HG02623 (cell line): ENCODE results near the gene GMNC.
"Not testable (repeated sequence)": the region's sequence is repeated elsewhere in the genome, so short reads cannot be mapped to it uniquely, and the experiment has no call there.

Source experiments
- ATAC-seq: cut with Tn5 transposase; IDR thresholded peaks from one replicate; pipeline ENCODE4 v1.9.1; 2021; ENCODE audit warnings: moderate library complexity; ENCODE audit not compliant: unreplicated experiment

GMNC gene, protein sequence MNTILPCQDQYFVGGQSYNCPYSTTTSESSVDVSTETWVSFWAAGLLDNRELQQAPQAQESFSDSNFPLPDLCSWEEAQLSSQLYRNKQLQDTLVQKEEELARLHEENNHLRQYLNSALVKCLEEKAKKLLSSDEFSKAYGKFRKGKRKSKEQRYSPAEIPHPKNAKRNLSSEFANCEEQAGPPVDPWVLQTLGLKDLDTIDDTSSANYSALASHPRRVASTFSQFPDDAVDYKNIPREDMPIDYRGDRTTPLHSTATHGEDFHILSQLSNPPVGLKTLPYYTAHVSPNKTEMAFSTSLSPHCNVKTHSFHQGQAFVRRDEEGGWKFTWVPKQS

DNA sequence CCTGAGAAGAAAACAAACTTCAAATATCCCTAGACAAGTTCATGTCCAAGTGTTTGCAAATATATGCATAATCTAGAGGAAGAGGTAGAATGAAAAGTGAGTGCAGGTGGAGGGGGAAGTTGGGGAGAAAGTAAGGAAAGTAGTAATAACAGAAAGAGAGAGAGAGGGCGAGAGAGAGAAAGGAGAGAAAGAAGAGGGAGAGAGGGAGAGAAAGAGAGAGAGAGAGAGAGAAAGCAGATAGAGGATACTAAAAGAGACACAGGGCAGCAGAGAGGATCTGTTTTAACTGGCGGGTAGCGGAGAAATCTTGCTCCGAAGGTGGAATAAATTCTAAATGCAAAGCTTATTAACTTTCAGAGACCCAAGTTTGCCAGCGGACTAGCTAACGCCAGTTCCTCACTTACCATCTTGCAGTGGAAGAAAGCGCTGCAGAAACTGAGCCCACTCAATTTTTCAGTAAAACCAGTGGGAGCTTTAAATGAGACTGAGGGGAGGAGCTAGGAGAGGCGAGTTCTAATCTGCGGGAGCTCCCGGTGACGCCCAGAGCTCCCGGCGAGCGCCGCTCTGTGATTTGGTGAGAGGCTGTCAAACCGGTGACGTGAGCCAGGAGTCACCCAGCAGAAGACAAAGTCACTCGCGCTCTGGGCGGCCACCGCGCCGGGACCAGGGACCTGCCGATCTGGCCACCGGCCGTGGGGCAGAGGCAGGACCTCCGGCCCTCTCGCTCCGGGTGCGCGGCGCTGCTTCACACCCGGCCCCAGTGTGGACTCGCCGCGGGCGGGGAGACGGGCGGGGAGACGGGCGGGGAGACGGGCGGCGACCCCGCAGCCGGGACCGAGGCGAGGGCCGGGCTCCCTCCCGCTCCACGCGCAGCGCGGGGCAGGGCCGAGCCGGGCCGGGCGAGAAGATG lies at the start of gene GMNC:
GMNC (minus strand) TSS at position 486 of the 910 bp plus-strand sequence; CDS start at position 407, 79 bp downstream.
- peak; percentile 84 for ATAC-seq

DNA sequence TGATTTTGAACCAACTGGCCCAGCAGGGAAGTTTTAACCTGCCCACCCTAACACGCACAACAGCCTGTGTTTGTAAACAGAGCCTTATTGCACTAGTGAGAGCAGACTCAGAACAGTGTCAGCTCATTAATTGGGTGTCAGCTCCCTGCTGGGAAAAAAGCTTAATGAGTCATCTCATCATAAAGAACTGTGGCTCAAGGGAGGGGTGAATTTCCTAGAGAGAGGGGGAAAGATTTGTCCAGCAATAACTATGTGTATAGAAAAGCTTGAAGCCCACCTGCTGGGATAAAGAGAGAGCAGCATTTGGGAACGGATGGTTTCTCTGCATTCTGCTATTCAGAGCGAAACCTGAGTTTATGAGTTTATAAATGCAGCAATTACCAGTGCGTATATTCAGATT lies 48.9 kb upstream of the GMNC start:
- no peak for ATAC-seq

DNA sequence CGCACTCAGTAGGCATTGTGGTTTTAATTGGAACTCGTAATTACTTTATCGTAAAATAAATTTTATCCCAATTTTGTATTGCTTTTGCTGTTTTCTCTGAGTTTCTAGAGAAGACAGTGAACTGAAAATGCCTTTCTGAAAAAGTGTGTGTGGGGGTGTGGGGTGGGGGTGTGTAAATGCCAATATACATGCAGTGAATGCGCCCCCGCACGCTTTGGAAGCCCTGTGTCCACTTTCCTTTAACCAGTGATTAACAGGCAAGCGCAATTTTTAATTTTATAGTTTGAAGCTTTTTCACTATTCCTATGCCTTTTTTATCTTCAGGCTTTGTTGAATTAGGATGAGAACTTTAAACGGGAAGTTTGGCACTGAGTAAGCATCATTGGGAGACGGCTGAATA lies 47.4 kb upstream of the GMNC start:
- ATAC-seq: no peak

DNA sequence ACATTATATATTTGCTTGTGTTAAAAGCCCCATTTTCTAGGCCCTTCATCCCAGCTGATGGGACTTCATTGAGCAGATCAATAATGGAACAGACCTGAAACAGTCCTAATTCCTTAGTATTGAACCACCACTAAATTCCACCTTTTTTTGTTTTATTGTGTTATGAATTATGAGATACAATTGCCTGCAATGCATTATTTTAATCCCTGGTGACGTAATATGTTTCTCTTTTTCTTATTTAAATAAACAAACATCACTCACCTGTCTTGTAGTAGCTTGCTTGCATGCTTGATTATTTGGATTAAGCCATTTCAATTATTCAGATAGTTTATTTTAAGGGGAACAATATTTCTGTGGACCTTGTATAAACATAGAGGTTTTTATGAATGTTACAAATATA lies 40.7 kb upstream of the GMNC start:
- ATAC-seq: no peak

DNA sequence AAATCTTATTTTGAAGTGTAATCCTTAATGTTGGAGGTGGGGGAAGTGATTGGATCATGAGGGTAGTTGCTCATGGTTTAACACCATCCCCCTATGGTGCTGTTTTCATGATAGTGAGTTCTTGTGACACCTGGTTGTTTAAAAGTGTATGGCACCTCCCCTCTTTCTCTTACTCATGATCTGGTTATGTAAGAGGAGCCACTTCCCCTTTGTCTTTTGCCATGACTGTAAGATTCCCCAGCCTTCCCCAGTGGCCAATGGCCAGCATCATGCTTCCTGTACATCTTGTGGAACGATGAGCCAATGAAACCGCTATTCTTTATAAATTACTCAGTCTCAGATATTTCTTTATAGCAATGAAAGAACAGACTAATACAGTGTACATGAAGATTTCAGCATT lies 39.8 kb upstream of the GMNC start:
- no peak for ATAC-seq

DNA sequence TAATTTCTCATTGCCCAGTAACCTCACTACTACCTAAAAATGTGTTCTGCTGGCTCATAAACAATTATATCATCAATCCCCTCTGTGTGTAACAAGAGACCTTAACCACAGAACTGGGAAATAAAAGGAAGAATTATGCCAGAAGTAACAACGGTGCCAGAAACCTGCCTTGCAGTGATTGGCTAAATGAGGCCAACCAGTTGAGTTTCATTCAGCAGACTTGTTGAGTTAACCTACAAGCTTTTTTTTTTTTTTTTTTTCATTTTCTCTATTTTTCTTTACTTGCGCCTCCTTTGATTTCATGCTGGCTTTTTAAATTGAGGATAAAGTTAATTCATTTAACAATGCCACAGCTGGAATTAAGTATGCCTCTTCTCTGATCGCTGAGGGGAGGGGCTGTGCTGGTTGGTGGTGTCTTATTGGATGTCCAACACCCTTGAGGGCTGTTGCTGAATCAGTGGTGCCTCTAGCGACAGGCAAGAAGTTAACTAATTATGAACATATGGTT lies 30.0 kb upstream of the GMNC start:
- ATAC-seq: no peak

DNA sequence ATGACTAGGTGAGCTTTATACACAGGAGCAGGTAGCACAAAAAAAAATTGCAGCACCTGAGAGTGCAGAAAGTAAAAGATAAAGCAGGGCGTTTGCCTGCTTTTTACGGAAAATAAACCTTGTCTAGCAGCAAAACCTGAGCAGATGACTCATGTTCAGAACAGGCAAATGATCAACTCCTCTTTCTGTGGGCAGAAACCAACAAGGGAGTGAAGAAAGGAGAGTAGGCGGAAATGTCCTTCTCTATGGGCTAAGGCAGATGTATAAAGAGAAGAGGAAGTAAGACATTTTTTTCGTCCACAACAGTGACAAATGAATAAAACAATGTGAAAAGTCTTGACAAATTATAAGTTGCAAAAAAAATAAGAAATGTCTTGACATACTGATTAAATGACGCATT lies 24.5 kb upstream of the GMNC start:
- peak; percentile 69 for ATAC-seq

DNA sequence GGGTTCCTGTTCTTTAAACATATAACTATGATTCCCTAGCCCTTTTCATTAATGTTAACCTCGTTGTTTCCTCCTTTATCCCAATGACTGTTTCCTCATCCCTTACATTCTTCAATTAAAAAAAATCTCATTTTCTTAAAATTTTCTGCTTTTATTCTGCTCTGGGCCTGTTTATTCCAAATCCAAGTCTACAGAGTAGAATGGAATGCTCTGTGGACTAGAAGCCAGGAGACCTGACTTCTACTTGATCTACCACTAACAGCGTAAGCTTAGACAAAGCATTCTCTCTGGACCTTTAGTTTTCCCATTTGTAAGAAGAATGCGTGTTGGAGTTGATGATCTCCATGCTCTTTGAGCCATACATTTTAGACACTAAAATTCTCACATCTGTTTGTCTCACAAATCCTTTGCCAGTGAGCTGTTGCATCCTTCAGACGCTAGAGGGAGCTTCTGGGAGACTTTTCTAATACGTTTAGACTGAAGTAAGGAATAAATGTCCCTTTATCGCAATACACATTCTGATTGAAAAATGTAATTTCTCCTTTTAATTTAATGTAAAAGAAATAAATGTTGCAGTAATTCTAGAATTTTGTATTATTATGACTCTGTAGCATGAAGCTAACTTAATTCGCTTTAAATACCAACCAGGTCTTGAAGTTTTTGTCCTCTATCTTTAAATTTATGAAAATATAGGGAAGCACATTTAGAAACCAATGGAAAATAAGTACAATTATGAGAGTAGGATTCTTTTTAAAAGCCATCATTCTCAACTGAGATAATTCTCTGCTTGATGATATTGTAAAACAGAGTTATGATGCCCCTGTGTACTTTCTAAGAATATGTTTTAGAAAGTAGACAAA lies 21.7 kb upstream of the GMNC start:
- ATAC-seq: peak; percentile 68

DNA sequence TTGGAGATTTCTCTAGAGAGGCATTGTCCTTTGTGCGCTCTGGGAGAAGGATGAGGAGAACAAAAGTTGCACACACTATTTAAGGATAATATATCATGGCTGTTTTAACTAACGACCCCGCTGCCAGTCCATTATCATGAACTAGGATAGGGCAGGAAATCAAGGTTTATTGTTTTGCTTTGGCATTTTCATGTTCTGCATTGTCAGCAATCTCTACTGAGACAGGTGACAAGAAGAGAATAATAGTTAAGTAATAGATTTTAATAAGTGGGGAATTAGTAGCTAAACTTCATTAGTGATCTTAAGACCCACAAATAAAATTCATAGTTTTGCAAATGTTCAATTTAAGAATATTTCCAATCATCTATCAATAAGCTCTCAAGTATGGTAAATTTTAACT lies 20.6 kb upstream of the GMNC start:
- no peak for ATAC-seq

DNA sequence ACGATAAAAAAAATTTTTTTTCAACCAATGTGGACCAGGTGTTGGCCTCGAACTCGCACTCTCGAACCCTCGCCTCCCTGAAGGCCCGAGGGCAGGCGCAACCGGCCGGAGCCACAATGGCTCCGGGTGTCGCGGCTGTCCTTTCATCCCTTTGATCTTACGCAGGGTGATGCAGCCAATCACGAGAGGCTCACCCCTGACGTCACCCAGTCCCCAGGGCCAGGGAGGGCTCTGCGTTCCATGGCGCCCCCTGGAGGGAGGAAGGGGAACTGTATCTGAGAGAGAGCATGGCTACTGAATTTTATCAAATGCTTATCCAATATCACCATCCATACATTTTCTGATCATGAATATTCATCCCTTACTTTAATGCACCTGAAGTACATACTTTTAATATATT lies 15.4 kb upstream of the GMNC start:
- ATAC-seq: no peak

DNA sequence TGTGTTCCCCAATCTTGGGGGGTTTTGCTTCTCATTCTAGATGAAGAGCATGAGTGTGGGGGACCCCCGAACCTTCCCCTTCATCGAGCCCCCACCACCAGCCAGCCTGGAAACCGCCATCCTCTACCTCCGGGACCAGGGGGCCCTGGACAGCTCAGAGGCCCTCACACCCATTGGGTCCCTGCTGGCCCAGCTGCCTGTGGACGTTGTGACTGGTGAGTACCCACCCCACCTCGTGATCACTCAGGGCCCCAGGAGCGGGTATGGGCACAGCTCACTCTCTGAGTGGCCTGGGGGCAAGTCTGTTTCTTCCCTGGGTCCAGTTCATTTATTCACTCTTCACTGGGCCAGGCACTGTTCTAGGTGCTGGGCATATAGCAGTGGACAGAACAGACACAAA lies 13.9 kb upstream of the GMNC start:
- ATAC-seq: not testable (repeated sequence)

DNA sequence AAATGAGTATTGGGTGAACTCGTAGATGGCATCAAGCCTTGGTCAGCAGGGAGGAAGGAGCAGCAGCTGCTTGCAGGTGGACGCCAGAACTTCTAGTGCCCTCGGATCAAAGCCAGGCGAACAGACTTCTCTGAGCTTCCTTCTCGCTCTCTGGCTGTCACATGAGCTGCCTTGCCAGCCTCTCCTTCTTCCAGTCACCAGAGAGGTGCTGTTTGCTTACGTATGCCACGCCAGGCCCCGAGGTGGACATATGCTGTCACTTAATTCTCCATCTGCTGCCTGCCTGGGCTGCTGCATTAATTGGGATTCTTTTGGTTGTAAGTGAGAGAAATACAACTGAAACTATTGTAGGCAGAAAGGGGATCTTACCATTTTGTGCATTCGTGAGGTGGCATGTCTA lies 12.6 kb upstream of the GMNC start:
- ATAC-seq: not testable (repeated sequence)

DNA sequence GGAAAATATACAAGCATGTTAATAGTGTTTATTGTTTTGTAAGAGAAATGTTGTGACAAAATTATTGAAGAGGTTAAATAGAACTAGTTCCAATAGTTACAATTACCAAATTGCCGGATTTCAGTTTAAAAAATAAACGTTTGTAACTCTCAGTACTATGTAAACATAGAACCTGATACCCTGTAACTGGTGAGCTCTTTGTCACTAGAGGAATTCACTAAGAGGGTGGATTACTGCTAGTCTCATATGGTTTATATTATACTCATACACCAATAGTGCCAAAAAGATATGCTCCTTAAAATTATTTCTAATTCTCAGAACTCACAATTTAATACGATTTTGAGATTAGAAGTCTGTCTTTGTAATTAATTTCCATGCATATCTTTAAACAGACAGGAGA lies 7.6 kb upstream of the GMNC start:
- no peak for ATAC-seq

DNA sequence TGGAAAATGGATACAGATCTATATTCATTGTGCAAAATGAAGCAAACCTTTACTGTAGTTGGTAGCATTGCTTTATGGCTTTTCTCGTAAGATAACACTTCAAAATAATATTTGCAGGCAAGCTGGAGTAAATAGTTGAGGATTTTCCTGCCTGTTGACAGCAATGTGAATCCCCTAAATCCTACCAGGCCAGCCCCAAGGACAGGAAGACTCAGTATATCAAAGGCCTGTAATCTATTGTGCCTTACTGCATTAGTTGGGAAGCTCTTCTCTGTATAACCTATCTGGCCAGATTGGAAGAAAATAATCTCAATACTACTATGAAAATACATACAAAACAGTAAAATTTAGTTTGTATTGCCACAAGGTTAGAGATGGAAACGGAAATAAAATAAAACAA lies 4.6 kb upstream of the GMNC start:
- no peak for ATAC-seq

DNA sequence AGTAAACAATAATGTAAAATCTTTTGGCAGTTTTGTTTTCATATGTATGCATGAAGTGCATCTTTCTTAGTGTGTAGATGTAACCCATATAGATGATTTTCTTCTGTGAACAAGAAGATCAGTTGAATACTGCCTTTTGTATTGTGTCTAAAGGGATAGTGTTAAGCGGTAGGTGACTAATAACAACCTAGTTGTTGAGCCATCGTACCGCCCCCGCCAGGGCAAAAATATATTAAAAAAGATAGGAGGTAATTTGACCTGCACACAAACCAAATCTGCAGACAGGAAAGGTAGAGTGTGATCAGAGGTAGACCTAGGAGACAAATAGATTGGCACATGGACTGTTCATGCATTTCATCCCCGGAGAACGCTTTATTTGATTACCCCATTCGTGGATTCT lies 3.3 kb upstream of the GMNC start:
- no peak for ATAC-seq

DNA sequence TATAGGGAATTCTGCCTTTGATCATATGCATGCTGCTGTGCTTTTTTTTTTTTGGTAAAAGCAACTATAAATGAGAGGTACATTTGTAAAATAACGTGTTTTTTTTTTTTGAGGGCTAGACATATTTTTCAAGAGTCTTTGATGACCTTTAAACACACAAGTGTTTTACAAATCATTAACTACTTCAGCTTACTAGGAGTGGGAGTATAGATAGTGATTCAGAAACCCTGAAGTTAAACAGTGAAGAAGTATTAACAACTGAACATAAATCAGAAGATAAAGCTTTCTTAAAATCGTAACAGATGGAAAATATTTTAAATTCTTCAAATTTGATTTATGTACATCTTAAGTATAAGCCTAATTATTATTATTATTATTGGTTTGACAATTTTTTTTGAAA lies 2.9 kb upstream of the GMNC start:
- ATAC-seq: peak; percentile 47

DNA sequence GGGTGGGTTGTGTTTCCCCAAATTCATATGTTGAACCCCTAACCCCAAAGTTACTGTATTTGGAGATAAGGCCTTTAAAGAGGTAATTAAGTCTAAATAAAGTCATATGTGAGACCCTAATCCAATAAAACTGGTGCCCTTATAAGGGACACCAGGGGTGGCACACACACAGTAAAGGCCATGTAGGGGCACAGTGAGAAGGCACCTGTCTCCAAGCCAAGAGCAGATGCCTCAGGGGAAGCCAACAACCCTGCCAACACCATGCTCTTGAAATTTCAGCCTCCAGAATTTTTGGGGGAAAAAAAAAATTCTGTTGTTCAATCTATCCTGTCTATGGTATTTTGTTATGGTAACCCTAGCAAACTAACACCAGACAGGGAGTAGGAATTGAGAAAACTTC lies 1.5 kb upstream of the GMNC start:
- no peak for ATAC-seq

DNA sequence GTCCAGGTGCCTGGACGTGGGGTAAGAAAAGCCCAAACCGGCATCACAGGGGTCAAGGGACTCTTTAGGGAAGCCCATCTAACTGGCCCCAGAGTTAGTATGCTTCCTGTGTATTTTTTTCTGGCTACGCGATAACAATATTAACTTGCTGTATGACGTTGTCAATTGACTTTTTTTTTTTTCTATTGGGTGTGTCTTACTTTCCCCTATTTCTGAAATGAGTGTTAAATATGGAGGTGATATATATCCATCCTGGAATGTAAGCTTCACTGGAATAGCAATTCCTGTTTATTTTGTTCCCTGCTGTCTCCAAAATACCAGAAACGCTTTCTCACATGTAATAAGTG lies 598 bp upstream of the GMNC start:
- ATAC-seq: peak; percentile 7

DNA sequence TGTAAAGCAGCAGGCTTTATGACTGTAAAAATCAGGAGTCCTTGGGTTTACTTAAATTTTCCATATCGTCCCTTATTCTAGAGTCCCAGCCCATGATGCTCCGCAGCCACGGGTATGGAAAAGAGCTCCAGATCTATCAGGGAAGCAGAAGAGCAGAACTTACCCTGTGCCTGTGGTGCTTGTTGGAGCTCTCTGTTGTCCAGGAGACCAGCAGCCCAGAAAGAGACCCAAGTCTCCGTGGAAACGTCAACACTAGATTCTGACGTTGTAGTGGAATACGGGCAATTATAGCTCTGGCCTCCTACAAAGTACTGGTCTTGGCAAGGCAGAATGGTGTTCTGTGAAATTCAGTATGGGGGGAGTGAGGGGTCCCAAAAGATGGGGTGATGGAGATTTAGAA lies 2.0 kb downstream of the GMNC start:
- ATAC-seq: no peak

DNA sequence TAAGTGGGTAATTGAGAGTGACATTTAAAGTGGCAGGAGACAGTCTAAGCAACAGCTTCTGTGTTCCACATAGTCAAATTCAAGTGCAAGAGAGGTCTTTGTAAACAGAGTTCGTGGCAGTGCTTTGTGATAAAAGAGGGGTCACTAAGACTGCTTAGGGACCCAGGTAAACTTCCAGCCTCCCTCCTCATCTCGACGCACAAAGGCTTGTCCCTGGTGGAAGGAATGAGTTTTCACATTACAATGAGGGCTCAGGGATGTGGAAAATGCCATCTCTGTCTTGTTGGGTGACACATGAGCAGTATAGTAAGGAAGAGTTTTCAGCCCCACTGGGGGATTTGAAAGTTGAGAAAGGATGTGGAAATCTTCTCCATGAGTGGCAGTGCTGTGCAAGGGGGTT lies 7.3 kb downstream of the GMNC start:
- ATAC-seq: no peak

DNA sequence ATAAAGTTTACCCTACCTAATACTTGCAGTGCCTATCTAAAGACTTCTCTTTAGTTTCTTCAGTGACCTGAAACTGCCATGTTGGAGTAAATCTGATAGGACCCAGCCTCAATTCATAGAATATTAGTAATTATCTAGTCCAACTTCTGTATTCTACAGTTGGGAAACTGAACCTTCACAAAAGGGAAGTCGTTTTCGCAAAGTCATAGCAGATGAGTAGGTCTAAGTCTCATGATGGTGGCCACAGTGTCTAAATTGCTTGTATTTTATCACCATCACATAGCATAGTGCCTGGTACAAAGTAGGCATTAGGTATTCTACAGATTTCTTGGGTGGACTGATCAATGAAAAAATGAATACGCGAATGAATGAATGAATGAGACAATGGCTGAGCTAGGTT lies 8.4 kb downstream of the GMNC start:
- ATAC-seq: no peak
